GM18511 (cell line): ENCODE measurements around the gene USP48.
"Not testable (repeated sequence)": the region's sequence is repeated elsewhere in the genome, so short reads cannot be mapped to it uniquely, and the experiment has no call there.

Experiments
- ATAC-seq: cut with Tn5 transposase; IDR thresholded peaks from one replicate; pipeline ENCODE4 v1.9.1; 2021; ENCODE audit warnings: mild to moderate bottlenecking, moderate library complexity; ENCODE audit not compliant: unreplicated experiment

The USP48 gene

DNA sequence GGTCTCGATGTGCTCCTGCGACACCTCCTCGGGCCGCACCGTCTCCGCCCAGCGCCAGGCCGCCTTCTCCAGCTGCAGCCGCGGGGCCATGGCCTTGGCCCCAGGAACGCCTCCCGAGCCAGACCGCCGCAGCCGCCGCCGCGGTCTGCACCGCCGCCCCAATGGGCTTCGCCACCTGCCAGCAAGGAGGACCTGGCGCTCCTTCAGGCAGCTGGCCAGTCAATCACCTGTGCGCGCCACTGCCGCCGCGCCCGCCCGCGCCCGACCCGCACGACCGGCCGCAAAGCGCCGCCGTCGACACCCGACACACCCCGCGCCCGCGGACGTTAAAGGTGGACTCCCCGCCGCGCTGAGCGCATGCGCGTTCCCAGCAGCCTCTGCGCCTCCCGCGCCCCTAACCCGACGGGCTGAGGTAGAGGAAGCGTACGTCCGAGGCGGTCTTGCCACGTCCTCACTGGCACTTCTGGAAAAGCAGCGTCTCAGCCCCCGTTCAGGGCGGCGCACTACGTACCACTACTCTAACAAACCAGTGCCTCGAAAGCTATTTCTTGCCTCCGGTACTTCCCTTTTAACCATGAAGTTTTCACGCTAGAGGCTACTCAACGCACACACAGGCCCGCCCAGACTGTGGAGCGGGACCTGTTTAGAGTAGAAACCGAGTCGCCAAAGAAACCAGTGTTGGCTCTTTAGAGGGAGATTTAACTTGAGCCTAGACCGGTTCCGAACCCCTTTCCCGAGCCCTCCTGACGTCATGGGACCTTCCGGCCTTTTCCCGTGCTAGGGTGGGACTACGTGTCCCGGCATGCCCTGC, at the start of gene USP48:
TSS of gene USP48 (minus strand) at position 282 of the 811 bp plus-strand sequence. CDS start at position 90, 192 bp downstream.
- peak; percentile 79 for ATAC-seq

- no peak for ATAC-seq
Observed at GRCh38 chr1:21831454-21831970, 48.6 kb upstream of the USP48 start.

GRCh38 chr1:21830792-21831453, 48.0 kb upstream of the USP48 start:
- ATAC-seq = no peak

- ATAC-seq = no peak
Observed at GRCh38 chr1:21829294-21829693, 46.3 kb upstream of the USP48 start.

GRCh38 chr1:21828506-21829210, 45.7 kb upstream of the USP48 start:
- no peak for ATAC-seq

GRCh38 chr1:21828075-21828474, 45.1 kb upstream of the USP48 start:
- no peak for ATAC-seq

DNA sequence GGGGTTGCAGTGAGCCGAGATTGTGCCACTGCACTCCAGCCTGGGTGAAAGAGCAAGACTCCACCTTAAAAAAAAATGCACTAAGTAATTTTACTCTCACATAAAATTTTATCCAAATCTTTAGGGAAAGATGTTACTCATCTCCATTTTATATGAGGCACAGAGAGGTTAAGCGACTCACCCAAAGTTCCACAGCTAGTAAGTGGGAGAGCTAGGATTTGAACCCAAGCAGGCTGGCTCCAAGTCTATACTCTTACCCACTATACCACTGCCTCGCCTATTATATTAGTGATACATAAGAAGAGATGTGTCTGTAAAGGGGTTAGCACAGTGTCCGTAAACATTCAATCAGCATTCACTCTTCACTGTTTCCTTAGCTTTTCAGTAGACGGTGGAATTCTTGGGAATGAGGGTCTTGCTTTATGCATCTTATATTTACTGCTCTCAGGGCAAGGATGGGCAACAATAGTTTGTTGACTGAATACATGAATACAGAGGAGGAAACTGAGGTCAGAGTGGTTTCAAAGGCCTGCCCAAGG, 44.3 kb upstream of the USP48 start:
- no peak for ATAC-seq

DNA sequence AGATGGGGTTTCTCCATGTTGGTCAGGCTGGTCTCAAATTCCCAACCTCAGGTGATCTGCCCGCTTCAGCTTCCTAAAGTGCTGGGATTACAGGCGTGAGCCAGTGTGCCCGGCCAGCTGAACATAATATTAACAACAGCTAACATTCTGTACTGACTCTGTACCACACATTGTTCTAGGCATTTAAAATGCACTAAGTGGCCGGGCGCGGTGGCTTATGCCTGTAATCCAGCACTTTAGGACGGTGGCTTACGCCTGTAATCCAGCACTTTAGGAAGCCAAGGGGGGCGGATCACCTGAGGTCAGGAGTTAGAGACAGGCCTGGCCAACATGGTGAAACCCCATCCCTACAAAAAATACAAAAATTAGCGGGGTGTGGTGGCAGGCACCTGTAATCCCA, 43.7 kb upstream of the USP48 start:
- ATAC-seq = not testable (repeated sequence)

DNA sequence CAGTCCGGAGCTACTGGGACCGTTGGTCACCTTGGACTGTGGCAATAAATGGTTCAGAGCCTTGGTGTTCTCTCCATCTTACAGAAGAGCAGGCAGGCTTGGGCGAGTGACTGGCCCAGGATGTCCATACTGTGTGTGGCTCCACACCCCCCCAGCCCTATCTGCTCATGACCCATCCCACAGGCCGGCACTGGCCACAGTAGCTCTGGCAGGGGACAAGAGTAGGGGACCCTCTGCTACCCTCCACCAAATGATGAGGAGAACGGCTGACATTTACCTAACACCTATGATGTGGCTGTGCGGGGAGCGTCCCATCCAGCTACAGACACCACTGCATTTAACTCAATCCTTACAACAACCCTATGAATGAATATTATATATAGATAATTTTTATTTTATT, 42.4 kb upstream of the USP48 start:
- ATAC-seq = no peak

DNA sequence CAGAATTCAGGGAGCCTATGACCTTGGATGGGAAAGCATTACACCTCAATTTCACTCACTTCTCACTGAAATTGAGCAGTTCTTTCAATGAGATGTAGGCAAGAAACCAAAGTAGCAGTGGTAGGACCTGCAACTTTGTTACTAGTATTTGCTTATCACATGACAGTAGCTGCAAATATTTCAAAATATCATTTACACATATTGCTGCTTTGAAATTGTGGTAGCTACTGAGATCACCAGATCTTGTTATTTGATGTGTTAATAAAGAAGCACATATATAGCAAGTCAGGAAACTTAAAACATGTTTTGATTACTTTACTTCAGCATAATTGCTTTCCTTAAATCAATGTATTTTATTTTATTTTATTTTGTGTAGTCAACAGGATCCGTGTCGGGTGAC, 42.0 kb upstream of the USP48 start:
- no peak for ATAC-seq

- ATAC-seq = no peak
Observed at GRCh38 chr1:21823980-21824702, 41.2 kb upstream of the USP48 start.

- no peak for ATAC-seq
Observed at GRCh38 chr1:21823206-21823979, 40.4 kb upstream of the USP48 start.

DNA sequence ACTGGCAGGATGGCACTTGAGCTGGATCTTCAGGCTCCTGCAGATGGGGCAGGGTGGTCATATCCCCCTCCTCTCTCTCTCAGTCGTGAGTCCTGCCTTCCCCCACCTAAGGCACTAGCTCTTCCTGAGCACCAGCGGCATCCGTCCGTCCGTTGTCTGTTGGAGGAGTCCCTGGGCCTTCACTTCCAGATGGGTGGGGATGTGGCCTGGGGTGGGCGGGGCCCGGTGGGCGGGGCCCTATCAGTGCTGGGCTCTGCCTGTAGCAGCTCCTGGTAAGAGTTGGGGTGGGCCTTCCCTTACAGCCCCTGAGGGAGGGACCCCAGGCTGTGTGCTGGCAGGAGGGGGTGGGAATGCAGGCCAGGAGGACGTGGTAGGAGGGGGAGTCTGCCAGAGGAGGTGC, 39.4 kb upstream of the USP48 start:
- ATAC-seq = no peak

GRCh38 chr1:21821385-21822019, 38.6 kb upstream of the USP48 start:
- ATAC-seq = no peak

DNA sequence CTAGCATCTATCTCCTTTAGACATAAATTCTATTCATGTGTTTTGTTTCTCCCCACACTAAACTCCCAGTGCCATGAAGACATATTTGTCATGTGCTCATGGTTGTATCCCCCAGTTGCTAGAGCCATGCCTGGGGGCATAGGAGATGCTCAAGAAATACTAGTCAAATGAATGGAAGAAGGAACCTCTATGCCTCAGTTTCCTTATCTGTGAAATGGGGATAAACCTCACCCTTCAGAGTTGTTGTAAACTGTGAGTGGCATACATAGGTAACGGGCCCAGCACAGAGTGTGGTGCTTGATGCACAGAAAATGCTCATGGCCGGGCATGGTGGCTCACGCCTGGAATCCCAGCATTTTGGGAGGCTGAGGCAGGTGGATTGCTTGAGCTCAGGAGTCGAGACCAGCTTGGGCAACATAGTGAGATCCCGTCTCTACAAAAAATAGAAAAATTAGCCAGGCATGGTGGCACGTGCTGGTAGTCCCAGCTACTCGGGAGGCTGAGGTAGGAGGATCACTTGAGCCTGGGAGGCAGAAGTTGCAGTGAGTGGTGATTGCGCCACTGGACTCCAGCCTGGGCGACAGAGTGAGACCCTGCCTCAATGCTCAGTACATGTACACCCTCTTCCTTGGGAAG, 37.8 kb upstream of the USP48 start:
- ATAC-seq = no peak

- ATAC-seq = no peak
Observed at GRCh38 chr1:21818656-21819055, 35.7 kb upstream of the USP48 start.

GRCh38 chr1:21816602-21817302, 33.8 kb upstream of the USP48 start:
- ATAC-seq = no peak

DNA sequence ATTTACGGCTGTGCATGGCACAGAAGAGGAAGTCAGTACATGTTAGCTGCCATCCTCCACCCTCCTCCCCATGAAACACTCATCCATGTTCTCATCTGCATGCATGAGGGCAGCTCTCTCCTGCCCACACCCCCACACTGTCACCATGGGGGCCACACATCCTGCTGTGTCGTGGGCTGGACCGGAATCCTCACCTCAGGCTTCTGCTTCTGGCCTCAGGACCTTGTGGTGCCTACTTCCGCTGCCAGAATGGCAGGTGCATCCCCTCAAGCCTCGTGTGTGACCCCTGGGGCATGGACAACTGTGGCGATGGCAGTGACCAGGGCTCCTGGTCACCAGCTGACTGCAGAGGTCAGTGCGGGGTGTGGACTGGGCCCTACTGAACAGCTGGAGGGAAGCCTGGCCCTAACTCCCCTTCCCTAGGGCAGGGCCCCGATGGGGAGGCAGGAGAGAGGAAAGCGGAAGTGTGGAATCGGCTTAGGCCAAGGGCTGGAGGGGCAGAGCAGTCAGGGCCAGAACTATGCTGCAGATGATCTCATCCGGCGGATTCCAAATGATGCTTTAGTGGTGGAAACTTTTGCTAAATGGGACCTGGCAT, 32.9 kb upstream of the USP48 start:
- ATAC-seq = no peak
